ENCODE data around the gene FOXO3. TPM values are rescaled to one million over a fixed set of nuclear protein-coding genes. Genes with fewer than 3 reads are reported as not detected.
"Not testable (repeated sequence)": the region's sequence is repeated elsewhere in the genome, so short reads cannot be mapped to it uniquely, and the experiment has no call there.

The FOXO3 gene
- 10 to 100 TPM; 27.5 to 82.1 (median 37.4) TPM for polyA plus RNA-seq (ENCODE audit: insufficient read length in 12 of 12)
- long read RNA-seq, donor 1, full-length matches to known transcripts = 5 of 29 reads
- long read RNA-seq, donor 1, partial matches to known transcripts = 24 of 29 reads
- long read RNA-seq, donor 1, other reads (novel, unspliced or antisense) = 0 of 29 reads
- long read RNA-seq, donor 2, full-length matches to known transcripts = 2 of 18 reads
- long read RNA-seq, donor 2, partial matches to known transcripts = 16 of 18 reads
- long read RNA-seq, donor 2, other reads (novel, unspliced or antisense) = 0 of 18 reads
- long read RNA-seq, donor 3, full-length matches to known transcripts = 2 of 2 reads
- long read RNA-seq, donor 3, partial matches to known transcripts = 0 of 2 reads
- long read RNA-seq, donor 3, other reads (novel, unspliced or antisense) = 0 of 2 reads
- long read RNA-seq, donor 4, full-length matches to known transcripts = 3 of 3 reads
- long read RNA-seq, donor 4, partial matches to known transcripts = 0 of 3 reads
- long read RNA-seq, donor 4, other reads (novel, unspliced or antisense) = 0 of 3 reads
- long read RNA-seq, donor 5, full-length matches to known transcripts = 10 of 16 reads
- long read RNA-seq, donor 5, partial matches to known transcripts = 6 of 16 reads
- long read RNA-seq, donor 5, other reads (novel, unspliced or antisense) = 0 of 16 reads
- long read RNA-seq, donor 6, full-length matches to known transcripts = 1 of 1 reads
- long read RNA-seq, donor 6, partial matches to known transcripts = 0 of 1 reads
- long read RNA-seq, donor 6, other reads (novel, unspliced or antisense) = 0 of 1 reads
- long read RNA-seq, donor 7, full-length matches to known transcripts = 5 of 5 reads
- long read RNA-seq, donor 7, partial matches to known transcripts = 0 of 5 reads
- long read RNA-seq, donor 7, other reads (novel, unspliced or antisense) = 0 of 5 reads
- long read RNA-seq, donor 8, full-length matches to known transcripts = 11 of 17 reads
- long read RNA-seq, donor 8, partial matches to known transcripts = 6 of 17 reads
- long read RNA-seq, donor 8, other reads (novel, unspliced or antisense) = 0 of 17 reads
- long read RNA-seq, donor 9, full-length matches to known transcripts = 1 of 1 reads
- long read RNA-seq, donor 9, partial matches to known transcripts = 0 of 1 reads
- long read RNA-seq, donor 9, other reads (novel, unspliced or antisense) = 0 of 1 reads
- long read RNA-seq, donor 10, full-length matches to known transcripts = 5 of 10 reads
- long read RNA-seq, donor 10, partial matches to known transcripts = 5 of 10 reads
- long read RNA-seq, donor 10, other reads (novel, unspliced or antisense) = 0 of 10 reads
- long read RNA-seq, donor 11, full-length matches to known transcripts = 2 of 11 reads
- long read RNA-seq, donor 11, partial matches to known transcripts = 9 of 11 reads
- long read RNA-seq, donor 11, other reads (novel, unspliced or antisense) = 0 of 11 reads

GRCh38 chr6:108560463-108561308 lies at the start of gene FOXO3:
Gene FOXO3, plus strand, starts transcription at chr6:108560917. Its CDS starts 292 bp downstream, at chr6:108561209.
- peak; percentile 81 for DNase-seq

DNA sequence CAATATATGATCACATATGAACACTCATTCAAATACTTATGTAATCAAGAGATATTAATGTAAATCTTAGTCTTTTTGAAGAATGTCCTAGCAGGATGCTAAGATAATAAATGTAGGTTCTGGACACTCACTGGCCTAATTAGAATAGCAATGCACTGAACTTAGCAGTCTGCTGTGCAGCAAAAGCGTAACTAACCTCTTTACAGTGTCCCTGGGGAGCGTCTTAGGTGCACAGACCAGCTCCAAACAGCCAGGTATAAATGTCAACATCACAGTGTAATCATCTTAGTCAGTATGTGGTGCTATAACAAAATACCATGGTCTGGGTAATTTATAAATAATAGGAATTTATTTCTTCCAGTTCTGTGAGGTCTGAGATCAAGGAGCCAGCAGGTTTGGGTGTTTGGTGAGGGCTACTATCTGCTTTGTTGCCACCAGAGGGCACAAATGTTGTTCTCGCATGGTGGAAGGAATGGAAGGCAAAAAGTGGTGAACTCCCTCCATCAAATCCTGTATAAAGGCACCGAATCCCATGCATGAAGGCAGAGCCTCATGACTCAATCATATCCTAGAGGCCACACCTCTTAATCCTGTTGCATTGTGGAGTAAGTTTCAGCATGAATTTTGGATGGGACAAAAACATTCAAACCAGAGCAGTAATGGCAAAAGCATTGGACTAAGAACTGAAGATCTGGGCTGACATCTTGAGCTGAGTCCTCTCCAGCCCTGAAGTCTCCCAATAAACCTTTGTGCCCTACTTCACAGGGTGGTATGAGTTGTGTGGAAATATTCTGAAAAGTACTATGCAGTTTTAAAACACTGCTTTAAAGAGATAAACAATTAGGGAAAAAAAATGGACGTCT lies 41.8 kb upstream of the FOXO3 start:
- no peak for DNase-seq

DNA sequence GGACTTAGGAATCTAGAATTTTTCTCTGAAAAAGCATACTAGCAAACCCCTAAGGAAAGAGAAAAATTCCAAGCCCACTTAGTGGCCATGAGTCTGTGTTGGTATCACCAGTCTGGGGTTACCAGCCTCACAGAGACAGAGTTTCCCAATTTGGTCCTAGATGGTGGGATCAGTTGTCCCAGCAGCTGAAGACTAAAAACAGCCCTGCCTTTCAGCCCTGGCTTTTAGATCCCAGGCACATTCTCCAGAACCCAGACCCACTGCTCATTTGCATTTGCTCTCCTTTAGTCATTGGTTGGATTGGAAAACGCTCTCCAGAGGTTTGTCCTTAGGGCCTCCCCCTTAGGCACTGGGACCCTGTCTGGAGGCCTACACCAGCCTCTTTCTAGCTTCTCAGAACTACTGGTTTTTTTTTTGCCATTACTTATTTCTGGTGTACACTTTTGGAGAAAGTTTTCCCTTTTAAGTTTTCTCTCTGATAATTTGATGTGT lies 39.1 kb upstream of the FOXO3 start:
- DNase-seq = no peak

DNA sequence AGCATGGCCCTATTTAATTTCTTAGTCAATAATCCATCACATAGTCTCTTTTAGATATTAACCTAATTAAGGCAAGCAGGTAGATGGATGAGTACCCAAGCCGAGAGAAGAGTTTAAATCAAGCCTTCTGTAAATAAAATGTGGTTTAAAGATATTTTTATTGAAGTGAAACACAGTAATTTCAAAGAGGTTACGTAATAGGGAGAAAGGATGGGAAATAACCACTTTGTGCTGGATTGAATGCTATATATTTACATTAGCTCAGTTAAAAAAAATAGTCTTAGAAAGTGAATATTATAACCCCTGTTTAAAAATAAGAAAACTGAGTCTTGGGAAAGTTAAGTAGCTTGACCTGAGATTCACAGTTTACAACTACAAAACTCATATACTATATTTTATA lies 37.0 kb upstream of the FOXO3 start:
- DNase-seq = no peak

- no peak for DNase-seq
Measured at GRCh38 chr6:108524528-108525248, 36.0 kb upstream of the FOXO3 start.

GRCh38 chr6:108526739-108527174 lies 34.0 kb upstream of the FOXO3 start:
- DNase-seq = peak; percentile 48

- DNase-seq = no peak
Measured at GRCh38 chr6:108528878-108529277, 31.8 kb upstream of the FOXO3 start.

DNA sequence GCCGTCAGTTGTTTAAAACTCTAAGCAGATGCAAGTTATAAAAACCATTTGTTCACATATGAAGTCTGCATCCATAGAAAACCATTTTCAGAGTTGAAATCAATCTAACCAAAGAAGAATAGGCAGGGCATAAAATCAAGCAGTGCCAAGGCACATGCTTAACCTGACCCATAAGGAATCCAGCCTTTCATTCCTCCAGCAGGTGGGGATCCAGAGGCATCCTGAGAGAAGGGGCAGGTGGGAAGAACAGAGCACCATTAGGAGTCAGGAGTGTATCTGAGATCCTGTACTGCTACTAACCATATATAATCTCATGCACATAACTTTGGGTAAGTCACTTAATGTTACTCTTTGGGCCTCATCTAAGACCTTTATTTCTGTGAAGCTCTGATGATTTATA lies 29.4 kb upstream of the FOXO3 start:
- no peak for DNase-seq

DNA sequence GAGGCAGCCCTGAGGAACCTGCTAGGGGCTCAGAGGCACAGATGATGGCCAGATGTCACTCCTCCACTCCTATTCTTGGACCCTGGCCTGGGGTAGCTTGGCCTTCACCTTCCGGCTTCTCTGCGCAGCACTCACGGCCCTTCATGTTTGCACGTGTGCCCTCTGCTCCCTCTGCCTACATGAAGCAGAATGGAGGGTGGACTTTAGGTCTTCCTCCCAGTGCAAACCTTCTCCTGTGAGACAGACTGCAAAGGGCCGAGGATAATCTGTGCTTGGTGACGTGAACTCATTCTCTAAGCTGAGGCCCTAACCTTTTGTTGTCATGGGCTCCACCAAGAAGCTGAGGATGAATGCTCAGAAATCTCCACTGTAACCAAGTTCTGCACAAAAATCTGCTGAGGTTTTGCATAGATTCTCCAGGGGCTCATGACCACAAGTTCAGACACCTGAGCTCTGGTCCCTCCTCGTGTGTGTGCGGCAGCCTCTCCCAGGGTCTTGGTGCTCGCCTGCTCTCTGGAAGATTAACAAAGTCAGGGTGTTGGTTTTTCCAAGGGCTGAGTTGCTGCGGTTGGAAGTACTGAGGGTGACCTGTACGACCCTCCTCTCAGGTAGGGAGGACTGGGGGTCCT lies 25.5 kb upstream of the FOXO3 start:
- no peak for DNase-seq

GRCh38 chr6:108535920-108536535 lies 24.7 kb upstream of the FOXO3 start:
- DNase-seq = not testable (repeated sequence)

DNA sequence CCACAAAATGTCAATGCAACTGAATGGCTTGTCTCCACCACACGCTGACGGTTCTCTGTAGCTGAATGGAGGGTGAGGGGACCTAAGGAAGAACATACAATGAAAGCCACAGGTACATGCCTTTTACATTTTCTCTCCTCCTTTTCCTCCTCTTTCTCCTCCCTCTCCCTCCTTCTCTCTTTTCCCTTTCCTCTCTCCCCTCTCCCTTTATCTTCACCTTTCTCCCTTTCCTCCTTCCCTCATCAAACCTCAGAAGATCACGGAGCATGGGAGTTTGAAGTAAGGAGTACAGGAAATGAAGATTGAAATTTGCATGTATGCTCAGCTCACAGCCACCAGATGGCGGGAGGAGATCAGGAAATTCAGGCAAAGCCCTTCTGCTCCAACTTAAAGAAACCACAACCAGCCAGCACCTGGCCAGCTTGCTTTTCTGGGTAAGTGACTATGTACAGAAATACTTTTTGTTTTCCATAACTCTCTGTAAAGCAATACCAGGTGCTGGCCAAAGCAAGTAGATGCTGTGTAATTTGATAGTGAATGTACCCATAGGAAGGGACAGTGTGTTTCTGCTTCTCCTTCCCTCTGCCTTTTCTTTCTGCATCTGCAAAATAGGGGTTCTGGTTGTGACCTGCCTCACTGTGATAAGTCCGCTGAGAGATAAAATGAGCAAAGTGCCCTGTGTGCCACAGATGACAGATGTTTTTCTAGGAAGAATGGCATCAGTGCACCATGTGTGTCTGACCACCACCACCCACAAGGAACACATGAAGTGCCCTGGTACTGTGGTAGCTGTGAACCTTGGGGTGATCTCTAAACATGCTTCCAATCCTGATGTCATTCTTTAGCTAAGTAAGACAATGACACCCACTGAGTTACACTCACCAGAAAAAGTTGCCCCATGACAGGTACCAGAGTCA lies 18.6 kb upstream of the FOXO3 start:
- peak; percentile 84 for DNase-seq

DNA sequence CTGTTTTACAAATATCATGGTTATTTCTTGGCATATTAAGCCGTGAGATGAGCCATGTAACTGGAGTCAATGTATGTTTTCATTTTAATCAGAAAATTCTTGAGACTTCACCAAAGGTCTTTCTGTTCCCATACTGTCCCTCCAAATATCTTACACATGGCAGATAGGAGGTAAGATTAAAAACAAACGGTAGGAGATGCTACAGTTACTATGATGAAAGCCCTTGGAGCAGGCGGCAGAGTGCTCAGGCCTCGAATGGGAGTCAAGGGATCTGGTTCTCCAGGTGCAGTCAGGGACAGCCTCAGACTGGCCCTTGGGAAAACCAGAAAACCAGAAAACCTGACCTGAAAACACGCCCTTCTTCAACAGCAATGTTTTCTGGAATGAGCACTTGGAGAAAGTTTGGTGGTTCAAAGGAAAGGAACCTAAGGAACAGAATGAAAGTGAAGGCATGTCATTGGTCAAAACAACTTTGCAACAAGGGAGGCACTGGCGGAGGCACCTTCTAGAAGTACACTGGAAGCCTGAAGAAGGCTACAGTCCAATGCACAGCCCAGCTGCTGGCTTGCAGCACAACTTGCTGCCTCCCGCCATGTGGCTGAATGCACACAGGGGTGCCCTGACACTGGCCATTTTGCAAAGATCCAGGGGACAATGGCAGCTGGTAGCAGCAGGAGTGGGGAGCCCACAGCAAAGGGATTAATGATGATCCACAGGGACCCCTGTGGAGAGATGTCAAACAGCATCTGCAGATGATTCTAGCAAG lies 17.4 kb upstream of the FOXO3 start:
- no peak for DNase-seq

GRCh38 chr6:108544606-108545005 lies 16.1 kb upstream of the FOXO3 start:
- DNase-seq = no peak

GRCh38 chr6:108546079-108547049 lies 14.4 kb upstream of the FOXO3 start:
- DNase-seq = no peak

All from muscle of arm (tissue), 14 donors.